Right lobe of liver (tissue), 4 donors: ENCODE results near the gene PREX1.

Experiments used
- CTCF ChIP-seq, 4 donors: fragments of 200-600 bp in 3 of 4; fragments of 450-650 bp in 1 of 4; IDR thresholded peaks; one replicate each; pipeline versions ENCODE4 v1.5.1 to v1.8.0; 2016 to 2022; ENCODE audit warnings: antibody characterized with exemption in 4 of 4, mild to moderate bottlenecking in 2 of 4
- POLR2A ChIP-seq: fragments of 450-650 bp; IDR thresholded peaks from one replicate; pipeline ENCODE4 v1.6.1; 2017; ENCODE audit warnings: antibody characterized with exemption, mild to moderate bottlenecking
- donor health status: DM: no; HTN: no; CAD: no.
- donor health status: DM: no; HTN: no; CAD: no.
- donor health status: DM: no; HTN: yes; CAD: no.

GRCh38 chr20:48622421-48622820 lies 205.4 kb downstream of the PREX1 start:
- TF ChIP-seq POLR2A (no peak), CTCF (IDR thresholded peaks at IDR 0.05) (no peak)
